ENCODE results near the gene FBXW4.

- TF ChIP-seq FOXA1 (IDR thresholded peaks at IDR 0.05) (no peak), LEF1 (IDR thresholded peaks at IDR 0.05; ENCODE audit: borderline replicate concordance) (no peak), L3MBTL2 (conservative IDR thresholded peaks at IDR 0.05) (no peak), BHLHE40 (IDR thresholded peaks at IDR 0.05; ENCODE audit: borderline replicate concordance) (no peak), SP1 (IDR thresholded peaks at IDR 0.05) (no peak), SUZ12 (IDR thresholded peaks at IDR 0.05) (no peak), CTBP1 (IDR thresholded peaks at IDR 0.05; ENCODE audit: borderline replicate concordance) (no peak), HDGF (IDR thresholded peaks at IDR 0.05; ENCODE audit: borderline replicate concordance) (no peak), NFRKB (IDR thresholded peaks at IDR 0.05) (no peak), ELF4 (IDR thresholded peaks at IDR 0.05) (no peak), PKNOX1 (IDR thresholded peaks at IDR 0.05) (no peak), TARDBP (IDR thresholded peaks at IDR 0.05) (no peak), FOXK2 (IDR thresholded peaks at IDR 0.05) (no peak)
Observed at GRCh38 chr10:101676565-101676964, 18.4 kb downstream of the FBXW4 start.

Data from HEK293T (cell line).